NCI-H69 (cell line): ENCODE measurements around the gene CATSPERD.
"Not testable (repeated sequence)": the region's sequence is repeated elsewhere in the genome, so short reads cannot be mapped to it uniquely, and the experiment has no call there.

Experiments used
- DNase-seq: peaks from one replicate; lab custom pipeline; 2025; lab: John Stamatoyannopoulos, UW

CATSPERD gene

GRCh38 chr19:5686647-5687359 lies 33.6 kb upstream of the CATSPERD start:
- peak; percentile 96 for DNase-seq

- DNase-seq = no peak
Measured at GRCh38 chr19:5687360-5688198, 32.9 kb upstream of the CATSPERD start.

GRCh38 chr19:5688262-5688881 lies 32.1 kb upstream of the CATSPERD start:
- DNase-seq = not testable (repeated sequence)

- peak; percentile 98 for DNase-seq
Measured at GRCh38 chr19:5690125-5690954, 30.1 kb upstream of the CATSPERD start, which contains the start of gene RPL36. Gene RPL36, plus strand, starts transcription at chr19:5690295. Its CDS starts 213 bp downstream, at chr19:5690508.

- DNase-seq = peak; percentile 49
Measured at GRCh38 chr19:5690955-5691821, 29.2 kb upstream of the CATSPERD start.

- no peak for DNase-seq
Measured at GRCh38 chr19:5691822-5692722, 28.4 kb upstream of the CATSPERD start.

- DNase-seq = no peak
Measured at GRCh38 chr19:5692723-5693194, 27.7 kb upstream of the CATSPERD start.

GRCh38 chr19:5693195-5694166 lies 27.0 kb upstream of the CATSPERD start:
- DNase-seq = no peak

- no peak for DNase-seq
Measured at GRCh38 chr19:5694167-5694955, 26.1 kb upstream of the CATSPERD start.

- DNase-seq = no peak
Measured at GRCh38 chr19:5694956-5695648, 25.3 kb upstream of the CATSPERD start.

GRCh38 chr19:5695649-5696195 lies 24.7 kb upstream of the CATSPERD start:
- no peak for DNase-seq

- DNase-seq = no peak
Measured at GRCh38 chr19:5696196-5697021, 24.0 kb upstream of the CATSPERD start.

- peak; percentile 45 for DNase-seq
Measured at GRCh38 chr19:5697022-5697889, 23.2 kb upstream of the CATSPERD start.

GRCh38 chr19:5697890-5698634 lies 22.4 kb upstream of the CATSPERD start:
- DNase-seq = no peak
